Measurements from ENCODE around the gene ACP6.

ACP6 gene

DNA sequence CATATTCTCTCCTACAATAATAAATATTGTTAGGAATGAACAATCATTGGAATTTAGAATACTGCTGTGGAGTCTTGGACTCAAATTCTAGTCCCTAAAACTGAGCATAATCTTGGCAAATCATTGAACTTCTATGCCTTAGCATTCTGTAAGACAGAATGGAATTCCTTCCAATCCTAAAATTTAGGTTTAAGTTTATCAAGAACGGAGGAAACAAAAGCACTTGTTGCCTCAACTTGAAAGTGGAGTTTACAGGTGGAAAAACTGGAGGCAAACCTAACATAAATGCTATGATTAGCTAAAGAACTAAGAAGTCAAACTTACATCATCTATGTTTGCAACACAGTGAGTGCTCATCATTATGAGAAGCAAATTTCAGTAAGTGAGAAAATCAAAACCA lies 73.3 kb downstream of the ACP6 start:
- DNase-seq (ENCODE audit: low read depth, low spot score) = no peak
- H3K36me3 ChIP-seq (ENCODE audit: insufficient read depth, low read length) = no peaks in the 10 kb centered on the region
- no peak overlapping the region for H3K9ac ChIP-seq (ENCODE audit: insufficient read length)
- no peak overlapping the region for H3K4me3 ChIP-seq
- no peak for TF ChIP-seq POLR2AphosphoS5 (IDR thresholded peaks at IDR 0.05; ENCODE audit: borderline replicate concordance, low read depth, low read length)
- no peak for TF ChIP-seq FOXP2 (optimal IDR thresholded peaks at IDR 0.05; ENCODE audit: control extremely low read depth, extremely low read length, insufficient read depth)
- TF ChIP-seq EZH2 (IDR thresholded peaks at IDR 0.05) = no peak
- H3K9me3 ChIP-seq (ENCODE audit: low read depth, low read length) = no peaks in the 10 kb centered on the region
- no peak overlapping the region for H3K27ac ChIP-seq
